Measurements from ENCODE around the gene PHOX2A.

PHOX2A gene

GRCh38 chr11:72234514-72234830 is 9.5 kb downstream of the PHOX2A start:
- no peak overlapping the region for H3K4me3 ChIP-seq (ENCODE audit: low read length)
- DNase-seq (ENCODE audit: low read depth): no peak
- TF ChIP-seq CTCF (IDR thresholded peaks at IDR 0.05; ENCODE audit: insufficient read depth, low read depth, low read length, missing control alignments): no peak

- no peak for TF ChIP-seq CTCF (IDR thresholded peaks at IDR 0.05; ENCODE audit: insufficient read depth, low read depth, low read length, missing control alignments)
These were observed 10.0 kb downstream of the PHOX2A start for GRCh38 chr11:72233773-72234513.

GRCh38 chr11:72233056-72233772 is 10.8 kb downstream of the PHOX2A start:
- H3K4me3 ChIP-seq (ENCODE audit: low read length): no peak overlapping the region
- no peak for DNase-seq (ENCODE audit: low read depth)
- no peak for TF ChIP-seq CTCF (IDR thresholded peaks at IDR 0.05; ENCODE audit: insufficient read depth, low read depth, low read length, missing control alignments)

More at GRCh38 chr11:72233773-72234513, 10.0 kb downstream of the PHOX2A start:
- H3K4me3 ChIP-seq (ENCODE audit: low read length): no peak overlapping the region
- no peak for DNase-seq (ENCODE audit: low read depth)

- no peak for DNase-seq (ENCODE audit: low read depth)
- no peak for TF ChIP-seq CTCF (IDR thresholded peaks at IDR 0.05; ENCODE audit: insufficient read depth, low read depth, low read length, missing control alignments)
- no peak overlapping the region for H3K4me3 ChIP-seq (ENCODE audit: low read length)
These were observed 11.5 kb downstream of the PHOX2A start for GRCh38 chr11:72232260-72233055.

- DNase-seq (ENCODE audit: low read depth): no peak
- H3K4me3 ChIP-seq (ENCODE audit: low read length): no peak overlapping the region
- no peak for TF ChIP-seq CTCF (IDR thresholded peaks at IDR 0.05; ENCODE audit: insufficient read depth, low read depth, low read length, missing control alignments)
These were observed 12.3 kb downstream of the PHOX2A start for GRCh38 chr11:72231396-72232259.

- no peak for TF ChIP-seq CTCF (IDR thresholded peaks at IDR 0.05; ENCODE audit: insufficient read depth, low read depth, low read length, missing control alignments)
- DNase-seq (ENCODE audit: low read depth): no peak
- no peak overlapping the region for H3K4me3 ChIP-seq (ENCODE audit: low read length)
These were observed 13.1 kb downstream of the PHOX2A start for GRCh38 chr11:72230764-72231365.

Measured in epithelial cell of esophagus (primary cell).